Panc1 (cell line): Measurements from ENCODE around the gene FBXW8. TPM values are rescaled to one million over a fixed set of nuclear protein-coding genes. Genes with fewer than 3 reads are reported as not detected.
A peak's percentile ranks its signal among the peaks of the same experiment; 100 is the strongest.

Source experiments
- ATAC-seq: fragments of 200-7000 bp; cut with Tn5 transposase; 2 replicates; pipeline ENCODE4 v1.9.1; 2020; ENCODE audit warnings: mild to moderate bottlenecking, moderate library complexity
- BruUV-seq: library from RNA; stranded (reverse); fragments of 400-500 nt; replicated peaks from 2 replicates; lab custom pipeline; 2021; lab: Mats Ljungman, UMichigan
- CTCF ChIA-PET: fragments of 300-600 bp; sonication (Branson Sonifier 250); formaldehyde crosslinking; loops from one replicate; lab custom pipeline; 2022; ENCODE audit warnings: antibody characterized with exemption; lab: Charles Lee
- POLR2A ChIA-PET: fragments of 300-600 bp; sonication (Branson Sonifier 250); formaldehyde crosslinking; loops from one replicate; lab custom pipeline; 2022; ENCODE audit warnings: antibody characterized with exemption; lab: Charles Lee
- DNase-seq: peaks from one replicate; pipeline ENCODE4 v3.0.0-alpha.2; 2010; ENCODE audit warnings: low read depth, low spot score
- H3K27ac ChIP-seq: 2 replicates; pipeline ENCODE4 v1.5.1; 2011; ENCODE audit warnings: mild to moderate bottlenecking, low read length, inconsistent platforms
- H3K27me3 ChIP-seq: fragments of 200-500 bp; sonication (Bioruptor generic); 2 replicates; pipeline ENCODE4 v1.6.0; 2014; ENCODE audit warnings: low read length, inconsistent platforms; ENCODE audit not compliant: control insufficient read depth, insufficient read depth
- H3K36me3 ChIP-seq: fragments of 200-500 bp; sonication (Bioruptor generic); 2 replicates; pipeline ENCODE4 v1.5.1; 2014; ENCODE audit warnings: inconsistent platforms, mild to moderate bottlenecking, low read length, moderate library complexity; ENCODE audit not compliant: control insufficient read depth, insufficient read depth
- H3K4me1 ChIP-seq: 2 replicates; pipeline ENCODE4 v1.5.1; 2011; ENCODE audit warnings: inconsistent platforms, mild to moderate bottlenecking, low read length, moderate library complexity; ENCODE audit not compliant: control insufficient read depth, insufficient read depth
- H3K4me3 ChIP-seq, 2 experiments: 2 replicates each; pipeline ENCODE4 v1.5.1; 2011 to 2012; ENCODE audit warnings: low read depth in 2 of 2, low read length in 2 of 2, mild to moderate bottlenecking in 2 of 2, inconsistent platforms in 1 of 2, moderate library complexity in 1 of 2
- H3K9me3 ChIP-seq: fragments of 200-500 bp; sonication (Bioruptor generic); 2 replicates; pipeline ENCODE4 v1.5.1; 2014; ENCODE audit warnings: low read depth, mild to moderate bottlenecking, inconsistent platforms, low read length, moderate library complexity; ENCODE audit not compliant: control insufficient read depth, insufficient read depth
- POLR2AphosphoS5 ChIP-seq: IDR thresholded peaks from 2 replicates; pipeline ENCODE4 v1.6.1; 2012; ENCODE audit warnings: mild to moderate bottlenecking, low read depth, low read length, moderate library complexity
- SIN3A ChIP-seq: IDR thresholded peaks from 2 replicates; pipeline ENCODE4 v1.6.1; 2012; ENCODE audit warnings: low read depth, mild to moderate bottlenecking, low read length, moderate library complexity, borderline replicate concordance; ENCODE audit not compliant: insufficient read depth
- TCF7L2 ChIP-seq: IDR thresholded peaks from 2 replicates; pipeline ENCODE4 v1.6.1; 2011; ENCODE audit warnings: mild to moderate bottlenecking, low read depth, low read length, inconsistent platforms
- in situ Hi-C: cut with HindIII; loops from 2 replicates; pipeline ENCODE4 v1.10.0; 2016; ENCODE audit warnings: low sequenced_read_pairs, low pct_unique_long_range_greater_than_20kb
- intact Hi-C: fragments of 100-400 bp; cut with micrococcal nuclease; formaldehyde crosslinking; loops from one replicate; pipeline ENCODE4 v1.10.0; 2022; ENCODE audit not compliant: unreplicated experiment
- total RNA-seq: library from RNA; stranded (reverse); gene quantifications from one replicate; pipeline ENCODE4 v1.2.1, GENCODE V29; 2021; ENCODE audit not compliant: unreplicated experiment
- TF ChIP-seq, protein P1 (sequence below), 2 experiments: IDR thresholded peaks; 2 replicates each; pipeline ENCODE4 v1.6.1; 2011 to 2012; ENCODE audit warnings: low read depth in 2 of 2, control low read depth in 1 of 2, low read length in 1 of 2, mild to moderate bottlenecking in 1 of 2, moderate library complexity in 1 of 2; ENCODE audit not compliant: insufficient read depth in 1 of 2
- TF ChIP-seq, protein P2 (sequence below): fragments of 450-650 bp; IDR thresholded peaks from 2 replicates; pipeline ENCODE4 v1.5.1; 2017; ENCODE audit warnings: mild to moderate bottlenecking

Gene FBXW8
- total RNA-seq, 1 experiment from 2014 or later: 18.0 TPM

DNA sequence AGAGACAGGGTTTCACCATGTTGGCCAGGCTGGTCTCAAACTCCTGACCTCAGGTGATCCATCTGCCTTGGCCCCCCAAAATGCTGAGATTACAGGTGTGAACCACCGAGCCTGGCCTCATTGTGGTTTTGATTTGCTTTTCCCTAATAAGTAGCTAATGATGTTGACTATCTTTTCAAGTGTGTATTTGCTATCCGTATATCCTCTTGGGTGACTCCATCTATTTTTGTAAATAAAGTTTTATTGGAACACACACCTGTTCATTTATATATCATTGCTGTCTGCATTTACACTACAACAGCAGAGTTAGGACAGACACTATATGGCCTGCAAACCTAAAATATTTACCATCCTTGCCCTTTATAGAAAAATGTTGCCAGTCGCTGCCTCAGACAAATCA lies 15.8 kb upstream of the FBXW8 start:
- CTCF ChIA-PET: no interaction called here
- H3K4me1 ChIP-seq: no peaks in the 10 kb centered on the region; the same call in 1 of the 2 replicates
- no peaks in the 10 kb centered on the region for H3K36me3 ChIP-seq
- ATAC-seq (no peak), DNase-seq (no peak)
- no peaks in the 10 kb centered on the region for H3K9me3 ChIP-seq
- intact Hi-C loops (no loop called here), in situ Hi-C loops (no loop called here)
- BruUV-seq: no TSS peak
- H3K27me3 ChIP-seq: peaks cover 9% of the 10 kb centered on the region; the same call in 1 of the 2 replicates
- TF ChIP-seq, protein P1, sequence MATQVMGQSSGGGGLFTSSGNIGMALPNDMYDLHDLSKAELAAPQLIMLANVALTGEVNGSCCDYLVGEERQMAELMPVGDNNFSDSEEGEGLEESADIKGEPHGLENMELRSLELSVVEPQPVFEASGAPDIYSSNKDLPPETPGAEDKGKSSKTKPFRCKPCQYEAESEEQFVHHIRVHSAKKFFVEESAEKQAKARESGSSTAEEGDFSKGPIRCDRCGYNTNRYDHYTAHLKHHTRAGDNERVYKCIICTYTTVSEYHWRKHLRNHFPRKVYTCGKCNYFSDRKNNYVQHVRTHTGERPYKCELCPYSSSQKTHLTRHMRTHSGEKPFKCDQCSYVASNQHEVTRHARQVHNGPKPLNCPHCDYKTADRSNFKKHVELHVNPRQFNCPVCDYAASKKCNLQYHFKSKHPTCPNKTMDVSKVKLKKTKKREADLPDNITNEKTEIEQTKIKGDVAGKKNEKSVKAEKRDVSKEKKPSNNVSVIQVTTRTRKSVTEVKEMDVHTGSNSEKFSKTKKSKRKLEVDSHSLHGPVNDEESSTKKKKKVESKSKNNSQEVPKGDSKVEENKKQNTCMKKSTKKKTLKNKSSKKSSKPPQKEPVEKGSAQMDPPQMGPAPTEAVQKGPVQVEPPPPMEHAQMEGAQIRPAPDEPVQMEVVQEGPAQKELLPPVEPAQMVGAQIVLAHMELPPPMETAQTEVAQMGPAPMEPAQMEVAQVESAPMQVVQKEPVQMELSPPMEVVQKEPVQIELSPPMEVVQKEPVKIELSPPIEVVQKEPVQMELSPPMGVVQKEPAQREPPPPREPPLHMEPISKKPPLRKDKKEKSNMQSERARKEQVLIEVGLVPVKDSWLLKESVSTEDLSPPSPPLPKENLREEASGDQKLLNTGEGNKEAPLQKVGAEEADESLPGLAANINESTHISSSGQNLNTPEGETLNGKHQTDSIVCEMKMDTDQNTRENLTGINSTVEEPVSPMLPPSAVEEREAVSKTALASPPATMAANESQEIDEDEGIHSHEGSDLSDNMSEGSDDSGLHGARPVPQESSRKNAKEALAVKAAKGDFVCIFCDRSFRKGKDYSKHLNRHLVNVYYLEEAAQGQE (IDR thresholded peaks at IDR 0.05; ENCODE audit: insufficient read depth in 1 of 2, low read depth in 2 of 2, low read length in 1 of 2): no peak
- TF ChIP-seq SIN3A (no peak), POLR2AphosphoS5 (no peak), TCF7L2 (no peak)
- TF ChIP-seq, protein P2, sequence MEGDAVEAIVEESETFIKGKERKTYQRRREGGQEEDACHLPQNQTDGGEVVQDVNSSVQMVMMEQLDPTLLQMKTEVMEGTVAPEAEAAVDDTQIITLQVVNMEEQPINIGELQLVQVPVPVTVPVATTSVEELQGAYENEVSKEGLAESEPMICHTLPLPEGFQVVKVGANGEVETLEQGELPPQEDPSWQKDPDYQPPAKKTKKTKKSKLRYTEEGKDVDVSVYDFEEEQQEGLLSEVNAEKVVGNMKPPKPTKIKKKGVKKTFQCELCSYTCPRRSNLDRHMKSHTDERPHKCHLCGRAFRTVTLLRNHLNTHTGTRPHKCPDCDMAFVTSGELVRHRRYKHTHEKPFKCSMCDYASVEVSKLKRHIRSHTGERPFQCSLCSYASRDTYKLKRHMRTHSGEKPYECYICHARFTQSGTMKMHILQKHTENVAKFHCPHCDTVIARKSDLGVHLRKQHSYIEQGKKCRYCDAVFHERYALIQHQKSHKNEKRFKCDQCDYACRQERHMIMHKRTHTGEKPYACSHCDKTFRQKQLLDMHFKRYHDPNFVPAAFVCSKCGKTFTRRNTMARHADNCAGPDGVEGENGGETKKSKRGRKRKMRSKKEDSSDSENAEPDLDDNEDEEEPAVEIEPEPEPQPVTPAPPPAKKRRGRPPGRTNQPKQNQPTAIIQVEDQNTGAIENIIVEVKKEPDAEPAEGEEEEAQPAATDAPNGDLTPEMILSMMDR: no peak
- no peak overlapping the region for H3K27ac ChIP-seq
- no peak overlapping the region for H3K4me3 ChIP-seq
- POLR2A ChIA-PET: no interaction called here

DNA sequence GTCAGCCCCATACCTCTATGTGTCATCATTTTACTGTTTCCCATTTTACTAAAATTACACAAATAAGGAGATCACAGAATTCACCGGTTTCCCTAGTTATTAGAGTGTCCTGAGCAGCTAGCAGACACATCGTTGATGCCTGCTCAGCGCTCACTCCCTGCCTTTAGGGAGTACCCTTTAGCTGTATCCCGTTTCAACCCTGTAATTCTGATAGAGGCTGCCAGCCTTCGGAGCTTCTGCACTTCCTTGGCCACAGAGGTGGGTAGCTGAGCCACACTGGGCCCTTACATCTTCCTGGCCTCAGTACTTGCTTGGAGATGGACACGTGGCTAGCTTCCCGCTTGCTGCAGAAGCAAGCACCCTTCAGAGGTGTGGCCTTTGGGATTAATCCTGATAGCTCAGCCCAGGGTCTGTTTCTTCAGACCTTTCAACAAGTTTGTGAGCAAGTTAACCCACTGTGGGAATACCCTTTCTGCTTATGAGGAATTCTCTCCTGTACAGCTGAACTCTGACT lies 14.3 kb upstream of the FBXW8 start:
- H3K36me3 ChIP-seq: no peaks in the 10 kb centered on the region
- intact Hi-C loops (no loop called here), in situ Hi-C loops (no loop called here)
- H3K27me3 ChIP-seq: peaks cover 12% of the 10 kb centered on the region; the same call in 1 of the 2 replicates
- H3K4me1 ChIP-seq: no peaks in the 10 kb centered on the region; the same call in 1 of the 2 replicates
- ChIA-PET POLR2A (no interaction called here), CTCF (interaction anchor here (0.7 kb wide), 1 partner anchor 55 kb away, joined by 8 read pairs; no protein-coding TSS in a partner anchor)
- DNase-seq (no peak), ATAC-seq (0 out of 2 replicates have a peak, but pooled peaks have one; percentile 42)
- no TSS peak for BruUV-seq
- H3K9me3 ChIP-seq: no peaks in the 10 kb centered on the region
- H3K27ac ChIP-seq: no peak overlapping the region
- no peak for TF ChIP-seq POLR2AphosphoS5
- no peak for TF ChIP-seq TCF7L2
- TF ChIP-seq, protein P1 (IDR thresholded peaks at IDR 0.05; ENCODE audit: insufficient read depth in 1 of 2, low read depth in 2 of 2, low read length in 1 of 2): no peak
- no peak for TF ChIP-seq SIN3A
- TF ChIP-seq, protein P2: no peak
- H3K4me3 ChIP-seq: no peak overlapping the region
